ENCODE results near the gene PITX1. TPM values are rescaled to one million over a fixed set of nuclear protein-coding genes. Genes with fewer than 3 reads are reported as not detected.

PITX1 gene
- total and polyA plus RNA-seq, 11 donors: 0.03 to 0.39 TPM; not detected in 9

DNA sequence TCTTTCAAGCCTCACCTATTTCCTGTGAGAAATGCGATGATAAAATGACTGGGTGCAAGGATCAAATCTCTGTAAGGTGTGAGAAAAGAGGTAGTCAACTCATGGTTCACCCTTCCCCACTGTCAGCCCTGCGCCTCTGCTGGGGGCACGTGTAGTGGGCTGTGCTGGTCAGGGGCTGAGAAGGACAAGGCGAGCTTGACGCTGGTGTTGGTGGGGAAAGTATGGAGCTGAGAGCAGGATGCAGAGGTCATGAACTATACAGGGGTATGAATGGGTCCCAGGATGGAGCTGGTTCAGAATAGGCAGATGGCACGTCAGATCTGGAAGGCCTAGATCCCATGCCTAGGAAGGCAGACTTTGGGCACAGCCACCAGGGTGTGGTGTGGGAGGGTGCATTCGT lies 20.6 kb downstream of the PITX1 start:
- Histone ChIP-seq H3K4me3 (no peak overlapping the region), H3K27ac (peak overlapping the region in 1 of 12 donors; percentile 30), H3K9me3 (no peaks in the 10 kb centered on the region), H3K4me1 (peaks cover 0 to 18% (median 0%) of the 10 kb centered on the region in 12 donors), H3K27me3 (no peaks in the 10 kb centered on the region), H3K36me3 (no peaks in the 10 kb centered on the region)
- ATAC-seq (no peak), DNase-seq (peak in 2 of 5 donors; percentile 4 to 21)
- TF ChIP-seq, protein P1, sequence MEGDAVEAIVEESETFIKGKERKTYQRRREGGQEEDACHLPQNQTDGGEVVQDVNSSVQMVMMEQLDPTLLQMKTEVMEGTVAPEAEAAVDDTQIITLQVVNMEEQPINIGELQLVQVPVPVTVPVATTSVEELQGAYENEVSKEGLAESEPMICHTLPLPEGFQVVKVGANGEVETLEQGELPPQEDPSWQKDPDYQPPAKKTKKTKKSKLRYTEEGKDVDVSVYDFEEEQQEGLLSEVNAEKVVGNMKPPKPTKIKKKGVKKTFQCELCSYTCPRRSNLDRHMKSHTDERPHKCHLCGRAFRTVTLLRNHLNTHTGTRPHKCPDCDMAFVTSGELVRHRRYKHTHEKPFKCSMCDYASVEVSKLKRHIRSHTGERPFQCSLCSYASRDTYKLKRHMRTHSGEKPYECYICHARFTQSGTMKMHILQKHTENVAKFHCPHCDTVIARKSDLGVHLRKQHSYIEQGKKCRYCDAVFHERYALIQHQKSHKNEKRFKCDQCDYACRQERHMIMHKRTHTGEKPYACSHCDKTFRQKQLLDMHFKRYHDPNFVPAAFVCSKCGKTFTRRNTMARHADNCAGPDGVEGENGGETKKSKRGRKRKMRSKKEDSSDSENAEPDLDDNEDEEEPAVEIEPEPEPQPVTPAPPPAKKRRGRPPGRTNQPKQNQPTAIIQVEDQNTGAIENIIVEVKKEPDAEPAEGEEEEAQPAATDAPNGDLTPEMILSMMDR (IDR thresholded peaks at IDR 0.05): no peak
- TF ChIP-seq POLR2A (IDR thresholded peaks at IDR 0.05): no peak
- intact Hi-C loops (cut with DNase I): no loop called here
- whole genome bisulfite sequencing, 4 donors: 87 to 89% (median 89%) methylated on average over 7 of the region's 7 CpGs

DNA sequence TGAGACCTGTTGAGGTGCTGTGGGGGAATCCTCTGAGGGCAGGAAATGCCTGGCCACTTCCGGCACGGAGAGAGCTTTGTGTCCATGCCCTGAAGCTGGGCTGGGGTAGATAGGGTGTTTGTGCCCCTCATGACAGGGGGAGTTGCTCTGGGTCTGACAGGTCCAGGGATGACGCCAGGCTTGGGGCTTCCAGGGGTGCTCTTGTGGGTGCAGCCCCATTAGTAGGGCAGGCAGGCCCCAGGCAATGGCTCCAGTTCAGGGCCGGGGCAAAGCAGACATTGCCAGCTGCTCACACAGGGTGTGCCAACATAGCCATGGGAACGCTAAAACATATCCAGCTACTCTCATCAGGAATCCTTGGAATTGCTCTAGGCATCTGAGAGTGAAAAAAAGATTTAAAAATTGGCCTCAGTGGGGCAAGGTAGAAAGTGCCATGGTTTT lies 21.1 kb downstream of the PITX1 start:
- H3K27ac ChIP-seq: peak overlapping the region in 1 of 12 donors; percentile 30
- no peaks in the 10 kb centered on the region for H3K9me3 ChIP-seq
- WGBS, 4 donors: 78 to 85% (median 81%) methylated on average over 5 of the region's 5 CpGs
- DNase-seq (peak in 2 of 5 donors; percentile 29 to 45), ATAC-seq (peak; percentile 54 to 88 (median 82))
- no peak overlapping the region for H3K4me3 ChIP-seq
- intact Hi-C loops (cut with DNase I): no loop called here
- no peaks in the 10 kb centered on the region for H3K36me3 ChIP-seq
- TF ChIP-seq POLR2A (IDR thresholded peaks at IDR 0.05): no peak
- TF ChIP-seq, protein P1 (IDR thresholded peaks at IDR 0.05): no peak
- peaks cover 0 to 18% (median 0%) of the 10 kb centered on the region in 12 donors for H3K4me1 ChIP-seq
- H3K27me3 ChIP-seq: no peaks in the 10 kb centered on the region

DNA sequence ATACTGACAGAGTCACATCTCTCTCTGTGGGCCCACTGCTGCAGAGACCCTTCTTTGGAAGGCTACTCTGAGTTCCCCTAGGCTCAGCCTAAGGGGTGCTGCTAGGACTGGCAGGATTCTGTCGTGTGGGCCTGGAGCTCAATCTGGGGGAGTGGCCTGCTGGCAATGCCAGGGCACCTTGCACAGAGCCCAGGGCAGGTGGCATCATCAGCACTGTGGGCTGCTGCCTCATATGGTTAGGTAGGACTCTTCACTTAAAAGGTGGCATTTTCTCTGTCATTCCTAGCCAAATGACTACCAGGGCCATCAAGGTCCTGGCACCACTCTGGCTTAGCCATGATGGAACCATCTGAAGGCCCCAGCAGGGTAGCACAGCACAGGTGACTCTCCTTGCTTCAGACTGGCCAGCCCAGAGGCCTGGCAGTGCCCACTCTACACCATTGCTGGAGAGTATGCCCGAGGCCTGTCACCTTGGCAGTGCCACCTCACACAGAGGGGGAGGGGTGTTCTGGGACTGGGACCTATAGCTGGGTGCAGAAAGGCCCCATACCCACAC lies 21.9 kb downstream of the PITX1 start:
- TF ChIP-seq POLR2A (IDR thresholded peaks at IDR 0.05): no peak
- TF ChIP-seq, protein P1 (IDR thresholded peaks at IDR 0.05): no peak
- Histone ChIP-seq H3K4me3 (no peak overlapping the region), H3K36me3 (no peaks in the 10 kb centered on the region), H3K27me3 (no peaks in the 10 kb centered on the region), H3K9me3 (no peaks in the 10 kb centered on the region), H3K4me1 (peaks cover 0 to 18% (median 0%) of the 10 kb centered on the region in 12 donors), H3K27ac (no peak overlapping the region)
- DNase-seq (peak in 2 of 5 donors; percentile 11 to 39), ATAC-seq (no peak)
- 80 to 93% (median 86%) methylated on average over 1 to 2 of the region's 2 CpGs for WGBS, 4 donors
- intact Hi-C loops (cut with DNase I): no loop called here

DNA sequence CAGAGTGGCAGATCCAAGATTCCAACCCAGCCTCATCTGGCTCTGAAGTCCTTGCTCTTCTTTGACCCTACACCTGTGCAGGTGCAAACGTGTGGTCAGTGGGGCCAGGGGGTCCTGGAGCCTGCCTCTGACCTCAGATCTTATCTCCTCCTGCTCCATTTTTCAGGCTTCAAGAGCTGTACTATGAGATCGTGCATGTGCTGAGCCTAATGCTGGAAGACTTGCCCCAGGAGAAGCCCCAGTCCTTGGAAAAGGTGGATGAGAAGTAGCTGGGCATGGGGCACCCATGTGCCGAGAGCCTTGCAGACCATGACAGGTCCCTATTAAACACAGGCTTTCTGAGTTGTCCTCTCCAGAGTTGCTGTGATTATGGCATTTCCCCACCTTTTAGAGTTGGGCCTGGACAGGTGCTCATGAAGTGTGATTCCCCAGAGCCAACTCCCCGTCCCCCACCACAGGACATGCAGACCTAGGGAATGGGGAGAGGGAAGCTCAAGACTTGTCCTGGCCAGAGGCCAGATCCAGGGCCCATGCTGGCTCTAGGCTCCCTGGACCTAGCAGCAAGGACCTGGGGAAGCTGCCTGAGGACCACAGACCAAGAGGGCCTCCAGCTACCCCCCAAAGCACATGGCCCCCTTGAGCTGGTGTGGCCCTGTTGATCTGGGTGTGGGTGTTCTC lies 22.5 kb downstream of the PITX1 start:
- ATAC-seq (no peak), DNase-seq (peak in 2 of 5 donors; percentile 15 to 32)
- H3K4me1 ChIP-seq: peaks cover 0 to 18% (median 0%) of the 10 kb centered on the region in 12 donors
- intact Hi-C loops (cut with DNase I): no loop called here
- H3K4me3 ChIP-seq: no peak overlapping the region
- no peaks in the 10 kb centered on the region for H3K27me3 ChIP-seq
- no peaks in the 10 kb centered on the region for H3K36me3 ChIP-seq
- WGBS, 4 donors: 88 to 94% (median 92%) methylated on average over 1 to 4 of the region's 4 CpGs
- TF ChIP-seq POLR2A (IDR thresholded peaks at IDR 0.05): no peak
- TF ChIP-seq, protein P1 (IDR thresholded peaks at IDR 0.05): no peak
- no peak overlapping the region for H3K27ac ChIP-seq
- no peaks in the 10 kb centered on the region for H3K9me3 ChIP-seq
